Mononuclear cell (primary cell): Measurements from ENCODE around the gene KDM4E. TPM values are rescaled to one million over a fixed set of nuclear protein-coding genes. Genes with fewer than 3 reads are reported as not detected.
"Not testable (repeated sequence)": the region's sequence is repeated elsewhere in the genome, so short reads cannot be mapped to it uniquely, and the experiment has no call there.

Source experiments
- H3K27me3 ChIP-seq: 2 replicates; pipeline ENCODE4 v1.6.0; 2011; ENCODE audit warnings: low read length, control low read depth; ENCODE audit not compliant: insufficient read depth
- H3K4me1 ChIP-seq: 2 replicates; pipeline ENCODE4 v1.5.1; 2011; ENCODE audit warnings: mild to moderate bottlenecking, low read length, control low read depth; ENCODE audit not compliant: insufficient read depth
- H3K4me3 ChIP-seq: 2 replicates; pipeline ENCODE4 v1.5.1; 2011; ENCODE audit warnings: mild to moderate bottlenecking, low read length, moderate library complexity
- H3K9me3 ChIP-seq: 2 replicates; pipeline ENCODE4 v1.5.1; 2011; ENCODE audit warnings: low read depth, mild to moderate bottlenecking, control low read depth, low read length
- total RNA-seq: library from RNA; depleted of rRNA; stranded (reverse); fragments of >200 nt; gene quantifications from one replicate; pipeline ENCODE4 v1.2.3, GENCODE V29; 2012

Gene KDM4E
- total RNA-seq, 1 donor, result not detected

- H3K4me3 ChIP-seq, result no peak overlapping the region
- peaks cover 15% of the 10 kb centered on the region for H3K27me3 ChIP-seq
- H3K9me3 ChIP-seq, result no peaks in the 10 kb centered on the region
- H3K4me1 ChIP-seq, result no peaks in the 10 kb centered on the region
Measured at GRCh38 chr11:95035316-95035715, 10.3 kb downstream of the KDM4E start.

- peaks cover 15% of the 10 kb centered on the region for H3K27me3 ChIP-seq
- H3K4me1 ChIP-seq, H3K4me3 ChIP-seq, H3K9me3 ChIP-seq: not testable (repeated sequence)
Measured at GRCh38 chr11:95037356-95038035, 12.4 kb downstream of the KDM4E start.

- Histone ChIP-seq H3K9me3 (no peaks in the 10 kb centered on the region), H3K4me1 (no peaks in the 10 kb centered on the region), H3K27me3 (peaks cover 7% of the 10 kb centered on the region), H3K4me3 (no peak overlapping the region)
Measured at GRCh38 chr11:95042239-95042638, 17.2 kb downstream of the KDM4E start.

- no peaks in the 10 kb centered on the region for H3K4me1 ChIP-seq
Measured at GRCh38 chr11:95042906-95043305, 17.8 kb downstream of the KDM4E start.

GRCh38 chr11:95044010-95044409 is 19.0 kb downstream of the KDM4E start:
- peaks cover 3% of the 10 kb centered on the region for H3K27me3 ChIP-seq
- H3K4me3 ChIP-seq, result no peak overlapping the region
- no peaks in the 10 kb centered on the region for H3K9me3 ChIP-seq
- no peaks in the 10 kb centered on the region for H3K4me1 ChIP-seq

More at GRCh38 chr11:95042906-95043305, 17.8 kb downstream of the KDM4E start:
- Histone ChIP-seq H3K9me3 (no peaks in the 10 kb centered on the region), H3K27me3 (peaks cover 7% of the 10 kb centered on the region), H3K4me3 (no peak overlapping the region)

GRCh38 chr11:95045812-95046211 is 20.8 kb downstream of the KDM4E start:
- H3K27me3 ChIP-seq, result peaks cover 3% of the 10 kb centered on the region
- no peaks in the 10 kb centered on the region for H3K9me3 ChIP-seq
- H3K4me3 ChIP-seq, result no peak overlapping the region
- H3K4me1 ChIP-seq, result no peaks in the 10 kb centered on the region

- H3K4me3 ChIP-seq, result not testable (repeated sequence)
Measured at GRCh38 chr11:95049122-95049521, 24.1 kb downstream of the KDM4E start, which contains the start of gene KDM4F. TSS of gene KDM4F (plus strand) at chr11:95049422.

GRCh38 chr11:95050595-95051202 is 25.6 kb downstream of the KDM4E start:
- no peaks in the 10 kb centered on the region for H3K4me1 ChIP-seq
- no peaks in the 10 kb centered on the region for H3K9me3 ChIP-seq
- peaks cover 8% of the 10 kb centered on the region for H3K27me3 ChIP-seq
- no peak overlapping the region for H3K4me3 ChIP-seq

More at GRCh38 chr11:95049122-95049521, 24.1 kb downstream of the KDM4E start, which contains the start of gene KDM4F:
- H3K9me3 ChIP-seq, H3K4me1 ChIP-seq, H3K27me3 ChIP-seq: not testable (repeated sequence)

GRCh38 chr11:95054356-95054755 is 29.3 kb downstream of the KDM4E start:
- Histone ChIP-seq H3K27me3 (peaks cover 7% of the 10 kb centered on the region), H3K4me1 (no peaks in the 10 kb centered on the region), H3K9me3 (no peaks in the 10 kb centered on the region), H3K4me3 (no peak overlapping the region)

GRCh38 chr11:95055283-95055897 is 30.3 kb downstream of the KDM4E start:
- Histone ChIP-seq H3K4me1 (no peaks in the 10 kb centered on the region), H3K9me3 (no peaks in the 10 kb centered on the region), H3K27me3 (peaks cover 7% of the 10 kb centered on the region), H3K4me3 (no peak overlapping the region)

GRCh38 chr11:95057959-95058358 is 32.9 kb downstream of the KDM4E start:
- no peaks in the 10 kb centered on the region for H3K9me3 ChIP-seq
- H3K27me3 ChIP-seq, result peaks cover 7% of the 10 kb centered on the region
- H3K4me1 ChIP-seq, result no peaks in the 10 kb centered on the region

GRCh38 chr11:95058621-95059020 is 33.6 kb downstream of the KDM4E start:
- Histone ChIP-seq H3K4me3 (no peak overlapping the region), H3K9me3 (no peaks in the 10 kb centered on the region), H3K4me1 (no peaks in the 10 kb centered on the region), H3K27me3 (peaks cover 7% of the 10 kb centered on the region)

More at GRCh38 chr11:95057959-95058358, 32.9 kb downstream of the KDM4E start:
- no peak overlapping the region for H3K4me3 ChIP-seq

GRCh38 chr11:95059046-95059445 is 34.0 kb downstream of the KDM4E start:
- Histone ChIP-seq H3K27me3 (peaks cover 5% of the 10 kb centered on the region), H3K4me3 (no peak overlapping the region), H3K4me1 (no peaks in the 10 kb centered on the region), H3K9me3 (no peaks in the 10 kb centered on the region)

GRCh38 chr11:95065336-95065735 is 40.3 kb downstream of the KDM4E start:
- no peaks in the 10 kb centered on the region for H3K9me3 ChIP-seq
- no peaks in the 10 kb centered on the region for H3K27me3 ChIP-seq
- no peak overlapping the region for H3K4me3 ChIP-seq

GRCh38 chr11:95066716-95067038 is 41.6 kb downstream of the KDM4E start, which contains the start of gene SRSF8:
TSS of gene SRSF8 (plus strand) at chr11:95066919. CDS start at chr11:95067227, 308 bp downstream.
- peaks cover 18% of the 10 kb centered on the region for H3K4me1 ChIP-seq
- H3K9me3 ChIP-seq, result no peaks in the 10 kb centered on the region

More at GRCh38 chr11:95065336-95065735, 40.3 kb downstream of the KDM4E start:
- peaks cover 18% of the 10 kb centered on the region for H3K4me1 ChIP-seq

More at GRCh38 chr11:95066716-95067038, 41.6 kb downstream of the KDM4E start, which contains the start of gene SRSF8:
- H3K27me3 ChIP-seq, result no peaks in the 10 kb centered on the region
- peak within 1 kb of the TSS; percentile 68 for H3K4me3 ChIP-seq
